ENCODE measurements around the gene SP140. TPM values are rescaled to one million over a fixed set of nuclear protein-coding genes. Genes with fewer than 3 reads are reported as not detected.
A peak's percentile ranks its signal among the peaks of the same experiment; 100 is the strongest.

The SP140 gene
- total RNA-seq, 3 donors from 2014 or later = 3.1 to 4.9 (median 3.7) TPM

- TF ChIP-seq CTCF (IDR thresholded peaks at IDR 0.05) = no peak
- no peaks in the 10 kb centered on the region for H3K9me3 ChIP-seq
- no peak for DNase-seq
- intact Hi-C loops (cut with DNase I, micrococcal nuclease) = no loop called here
- ATAC-seq = no peak
- no peaks in the 10 kb centered on the region for H3K36me3 ChIP-seq (ENCODE audit: low read depth)
- no peaks in the 10 kb centered on the region for H3K4me1 ChIP-seq (ENCODE audit: low read depth)
- H3K4me3 ChIP-seq = no peak overlapping the region
Observed at GRCh38 chr2:230234845-230235244, 9.3 kb downstream of the SP140 start.

- intact Hi-C loops (cut with DNase I, micrococcal nuclease) = no loop called here
- Histone ChIP-seq H3K4me3 (no peak overlapping the region), H3K4me1 (ENCODE audit: low read depth) (no peaks in the 10 kb centered on the region), H3K36me3 (ENCODE audit: low read depth) (no peaks in the 10 kb centered on the region), H3K9me3 (no peaks in the 10 kb centered on the region)
- no peak for DNase-seq
- TF ChIP-seq CTCF (IDR thresholded peaks at IDR 0.05) = no peak
- ATAC-seq = no peak
Observed at GRCh38 chr2:230244211-230244610, 18.7 kb downstream of the SP140 start.

GRCh38 chr2:230246206-230246605 is 20.7 kb downstream of the SP140 start:
- no peaks in the 10 kb centered on the region for H3K36me3 ChIP-seq (ENCODE audit: low read depth)
- DNase-seq = no peak
- H3K4me1 ChIP-seq (ENCODE audit: low read depth) = no peaks in the 10 kb centered on the region
- H3K4me3 ChIP-seq = no peak overlapping the region
- TF ChIP-seq CTCF (IDR thresholded peaks at IDR 0.05) = no peak
- no peak for ATAC-seq
- H3K9me3 ChIP-seq = no peaks in the 10 kb centered on the region
- intact Hi-C loops (cut with DNase I, micrococcal nuclease) = no loop called here

- DNase-seq = no peak
- no peaks in the 10 kb centered on the region for H3K4me1 ChIP-seq (ENCODE audit: low read depth)
- no peak overlapping the region for H3K4me3 ChIP-seq
- no peaks in the 10 kb centered on the region for H3K36me3 ChIP-seq (ENCODE audit: low read depth)
- no peak for ATAC-seq
- no peak for TF ChIP-seq CTCF (IDR thresholded peaks at IDR 0.05)
- intact Hi-C loops (cut with DNase I, micrococcal nuclease) = no loop called here
- H3K9me3 ChIP-seq = no peaks in the 10 kb centered on the region
Observed at GRCh38 chr2:230250231-230250630, 24.7 kb downstream of the SP140 start.

GRCh38 chr2:230254152-230254881 is 28.8 kb downstream of the SP140 start:
- no peak for TF ChIP-seq CTCF (IDR thresholded peaks at IDR 0.05)
- Histone ChIP-seq H3K36me3 (ENCODE audit: low read depth) (no peaks in the 10 kb centered on the region), H3K4me1 (ENCODE audit: low read depth) (no peaks in the 10 kb centered on the region), H3K4me3 (no peak overlapping the region), H3K9me3 (no peaks in the 10 kb centered on the region)
- DNase-seq = no peak
- ATAC-seq = peak; percentile 36
- intact Hi-C loops (cut with DNase I, micrococcal nuclease) = no loop called here
